ENCODE results near the gene ALG9.

DNA sequence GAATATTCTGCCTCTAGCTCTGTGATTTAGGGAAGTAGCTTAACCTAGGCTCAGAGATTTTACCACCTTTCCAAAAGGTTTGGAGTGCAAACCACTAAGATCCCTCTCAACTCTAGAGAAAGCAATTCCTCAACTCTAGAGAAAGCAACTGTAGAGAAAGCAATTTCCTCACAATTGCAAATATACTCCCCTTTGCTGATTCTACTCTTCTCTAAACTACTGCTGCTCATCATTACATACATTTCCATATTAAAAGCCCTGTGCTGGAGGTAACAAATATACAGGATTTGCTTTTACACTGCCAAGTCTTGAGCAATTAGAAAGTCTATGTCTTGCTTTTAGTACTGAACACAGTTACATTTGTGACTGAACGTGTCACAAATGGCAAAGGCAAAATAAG lies 48.2 kb downstream of the ALG9 start:
- TF ChIP-seq POLR2A (IDR thresholded peaks at IDR 0.05): no peak
- TF ChIP-seq, protein P1, sequence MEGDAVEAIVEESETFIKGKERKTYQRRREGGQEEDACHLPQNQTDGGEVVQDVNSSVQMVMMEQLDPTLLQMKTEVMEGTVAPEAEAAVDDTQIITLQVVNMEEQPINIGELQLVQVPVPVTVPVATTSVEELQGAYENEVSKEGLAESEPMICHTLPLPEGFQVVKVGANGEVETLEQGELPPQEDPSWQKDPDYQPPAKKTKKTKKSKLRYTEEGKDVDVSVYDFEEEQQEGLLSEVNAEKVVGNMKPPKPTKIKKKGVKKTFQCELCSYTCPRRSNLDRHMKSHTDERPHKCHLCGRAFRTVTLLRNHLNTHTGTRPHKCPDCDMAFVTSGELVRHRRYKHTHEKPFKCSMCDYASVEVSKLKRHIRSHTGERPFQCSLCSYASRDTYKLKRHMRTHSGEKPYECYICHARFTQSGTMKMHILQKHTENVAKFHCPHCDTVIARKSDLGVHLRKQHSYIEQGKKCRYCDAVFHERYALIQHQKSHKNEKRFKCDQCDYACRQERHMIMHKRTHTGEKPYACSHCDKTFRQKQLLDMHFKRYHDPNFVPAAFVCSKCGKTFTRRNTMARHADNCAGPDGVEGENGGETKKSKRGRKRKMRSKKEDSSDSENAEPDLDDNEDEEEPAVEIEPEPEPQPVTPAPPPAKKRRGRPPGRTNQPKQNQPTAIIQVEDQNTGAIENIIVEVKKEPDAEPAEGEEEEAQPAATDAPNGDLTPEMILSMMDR (IDR thresholded peaks at IDR 0.05): no peak
